ENCODE results near the gene LRMDA.

GRCh38 chr10:75744261-75744660 is 312.8 kb downstream of the LRMDA start:
- no peak for TF ChIP-seq CTCF (conservative IDR thresholded peaks at IDR 0.05; ENCODE audit: low read depth, low read length)
- TF ChIP-seq EZH2 (IDR thresholded peaks at IDR 0.05; ENCODE audit: borderline replicate concordance, low read depth, low read length, poor library complexity, severe bottlenecking): no peak
